T47D (cell line): ENCODE data around the gene COL6A5.

ENCODE experiments used
- DNase-seq, 2 experiments: peaks; one replicate each; pipeline versions ENCODE4 v3.0.0 to v3.0.0-alpha.2; 2011 to 2012; ENCODE audit warnings: low read depth in 1 of 2, low spot score in 1 of 2
- JUND ChIP-seq: IDR thresholded peaks from 2 replicates; pipeline ENCODE4 v1.6.1; 2012; ENCODE audit warnings: low read depth
- in situ Hi-C: cut with HindIII; loops from 2 replicates; pipeline ENCODE4 v1.10.0; 2016; ENCODE audit warnings: low sequenced_read_pairs, low pct_unique_long_range_greater_than_20kb

COL6A5 gene

GRCh38 chr3:130480736-130481135 is 135.3 kb downstream of the COL6A5 start:
- TF ChIP-seq JUND = no peak
- DNase-seq = peak; percentile 52 to 84
- in situ Hi-C loops = no loop called here

- TF ChIP-seq JUND = no peak
- in situ Hi-C loops = no loop called here
- no peak for DNase-seq
Observed at GRCh38 chr3:130488288-130488687, 142.8 kb downstream of the COL6A5 start.

- DNase-seq = no peak
- TF ChIP-seq JUND = no peak
- in situ Hi-C loops = no loop called here
Observed at GRCh38 chr3:130488769-130489450, 143.4 kb downstream of the COL6A5 start.

- no peak for TF ChIP-seq JUND
- DNase-seq = no peak
- in situ Hi-C loops = no loop called here
Observed at GRCh38 chr3:130490241-130490640, 144.8 kb downstream of the COL6A5 start.

GRCh38 chr3:130491431-130491830 is 146.0 kb downstream of the COL6A5 start:
- no peak for DNase-seq
- TF ChIP-seq JUND = no peak
- in situ Hi-C loops = no loop called here

GRCh38 chr3:130504701-130505100 is 159.2 kb downstream of the COL6A5 start:
- no peak for DNase-seq
- TF ChIP-seq JUND = no peak
- in situ Hi-C loops = no loop called here

GRCh38 chr3:130506031-130506430 is 160.6 kb downstream of the COL6A5 start:
- no peak for TF ChIP-seq JUND
- in situ Hi-C loops = no loop called here
- DNase-seq = no peak

GRCh38 chr3:130507746-130508145 is 162.3 kb downstream of the COL6A5 start:
- in situ Hi-C loops = no loop called here
- TF ChIP-seq JUND = no peak
- no peak for DNase-seq

GRCh38 chr3:130509008-130509407 is 163.5 kb downstream of the COL6A5 start:
- DNase-seq = no peak
- TF ChIP-seq JUND = no peak
- in situ Hi-C loops = no loop called here

GRCh38 chr3:130514681-130515080 is 169.2 kb downstream of the COL6A5 start:
- TF ChIP-seq JUND = no peak
- in situ Hi-C loops = no loop called here
- DNase-seq = no peak

GRCh38 chr3:130515755-130516154 is 170.3 kb downstream of the COL6A5 start:
- DNase-seq = no peak
- in situ Hi-C loops = no loop called here
- no peak for TF ChIP-seq JUND

- TF ChIP-seq JUND = no peak
- in situ Hi-C loops = no loop called here
- DNase-seq = no peak
Observed at GRCh38 chr3:130516645-130517512, 171.4 kb downstream of the COL6A5 start, which contains the start of gene COL6A6. TSS of gene COL6A6 (plus strand) at chr3:130517177. CDS start at chr3:130560365, 43,188 bp downstream.

- in situ Hi-C loops = no loop called here
- no peak for DNase-seq
- no peak for TF ChIP-seq JUND
Observed at GRCh38 chr3:130517602-130518001, 172.1 kb downstream of the COL6A5 start.

GRCh38 chr3:130519754-130520153 is 174.3 kb downstream of the COL6A5 start:
- in situ Hi-C loops = no loop called here
- TF ChIP-seq JUND = no peak
- no peak for DNase-seq
